Stimulated activated CD8-positive, alpha-beta memory T cell treated with anti-CD3 and anti-CD28 coated beads, Interleukin-12 subunit alpha, Interleukin-12 subunit beta, amount 100 ng/mL, for 24 hours (primary cell): Measurements from ENCODE around the gene RERE.

Source experiments
- DNase-seq: peaks from one replicate; pipeline ENCODE4 v3.0.0-alpha.2; 2020; ENCODE audit errors: extremely low read depth

Gene RERE

GRCh38 chr1:8574985-8575384, 242.5 kb downstream of the RERE start:
- no peak for DNase-seq

GRCh38 chr1:8572106-8572505, 245.3 kb downstream of the RERE start:
- DNase-seq, result no peak

GRCh38 chr1:8571200-8571984, 246.0 kb downstream of the RERE start:
- no peak for DNase-seq

DNA sequence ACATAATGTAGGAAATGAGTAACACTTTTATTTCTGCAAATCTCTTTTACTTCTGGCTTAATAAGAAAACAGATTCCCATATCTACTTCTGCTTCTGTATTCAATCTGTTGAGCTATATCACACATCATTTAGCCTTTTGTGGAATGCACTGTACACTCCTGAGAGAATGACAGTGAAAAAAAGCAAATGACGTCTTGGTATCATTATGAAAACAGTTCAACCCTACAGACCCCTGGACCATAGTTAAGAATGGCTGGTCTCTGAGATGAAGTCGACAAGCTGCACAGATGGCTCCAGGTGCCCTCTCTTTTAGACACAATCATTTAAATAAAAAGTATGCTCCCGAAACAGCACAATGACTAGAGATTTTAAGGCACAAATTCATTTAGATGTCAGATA, 247.0 kb downstream of the RERE start:
- no peak for DNase-seq

GRCh38 chr1:8569242-8569641, 248.2 kb downstream of the RERE start:
- DNase-seq, result no peak

DNA sequence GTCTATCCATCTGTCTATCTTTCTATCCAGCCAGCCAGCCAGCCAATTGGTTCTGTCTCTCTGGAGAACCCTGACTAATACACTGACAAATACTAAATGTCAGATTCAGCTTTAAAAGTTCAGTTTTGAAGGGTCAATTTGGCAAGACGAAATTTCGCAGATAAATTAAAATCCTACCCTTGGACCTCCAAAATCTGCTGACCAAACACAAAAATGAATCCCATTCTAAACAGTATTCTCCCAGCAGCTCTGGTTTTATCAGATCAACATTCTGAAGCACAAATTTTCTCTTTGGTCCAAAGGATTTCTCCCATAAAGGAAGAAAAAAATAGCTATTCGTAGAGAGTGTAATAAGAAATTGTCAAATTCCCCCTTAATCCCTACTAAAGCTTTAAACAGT, 248.6 kb downstream of the RERE start:
- no peak for DNase-seq

- DNase-seq, result no peak
These were observed 250.3 kb downstream of the RERE start for GRCh38 chr1:8567146-8567545.

DNA sequence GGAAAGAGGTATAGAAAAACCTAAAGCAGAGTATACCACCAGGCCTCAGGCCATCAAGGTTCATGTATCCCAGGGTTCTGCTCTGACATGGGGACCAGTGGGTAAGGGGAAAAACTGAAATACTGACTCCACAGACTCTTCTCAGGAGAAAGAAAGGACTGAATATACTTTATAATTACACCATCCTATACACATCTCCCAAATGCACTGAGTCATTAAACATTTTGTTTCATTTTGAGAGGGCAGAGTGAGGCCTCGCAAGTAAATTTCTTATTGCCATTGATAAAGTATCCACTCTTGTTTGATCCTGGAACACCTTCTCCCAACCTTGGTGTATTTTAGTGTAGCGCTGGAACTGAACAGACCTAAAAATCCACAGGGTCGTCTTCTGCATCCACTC, 251.6 kb downstream of the RERE start:
- DNase-seq, result no peak

GRCh38 chr1:8563944-8564537, 253.4 kb downstream of the RERE start:
- DNase-seq, result no peak

GRCh38 chr1:8562881-8563865, 254.3 kb downstream of the RERE start:
- DNase-seq, result no peak

GRCh38 chr1:8562222-8562621, 255.2 kb downstream of the RERE start:
- DNase-seq, result no peak

GRCh38 chr1:8560611-8561544, 256.6 kb downstream of the RERE start:
- no peak for DNase-seq

DNA sequence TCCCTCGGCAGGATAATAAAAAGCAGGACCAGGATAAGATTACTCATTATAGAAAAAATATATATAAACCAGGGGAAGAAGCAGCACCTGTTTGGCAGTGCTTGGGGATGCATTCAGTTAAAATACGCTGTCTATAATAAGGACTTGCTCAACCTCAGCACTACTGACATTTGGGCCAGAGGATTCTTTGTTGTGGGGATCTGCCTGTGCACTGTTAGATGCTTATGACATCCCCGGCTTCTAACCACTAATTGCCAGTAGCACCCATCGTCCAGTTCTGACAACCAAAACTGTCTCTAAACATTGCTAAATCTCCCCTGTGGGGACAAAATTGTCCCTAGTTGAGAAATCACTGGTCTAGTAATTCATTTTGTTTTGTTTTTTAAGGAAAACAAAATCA, 257.4 kb downstream of the RERE start:
- DNase-seq, result no peak

DNA sequence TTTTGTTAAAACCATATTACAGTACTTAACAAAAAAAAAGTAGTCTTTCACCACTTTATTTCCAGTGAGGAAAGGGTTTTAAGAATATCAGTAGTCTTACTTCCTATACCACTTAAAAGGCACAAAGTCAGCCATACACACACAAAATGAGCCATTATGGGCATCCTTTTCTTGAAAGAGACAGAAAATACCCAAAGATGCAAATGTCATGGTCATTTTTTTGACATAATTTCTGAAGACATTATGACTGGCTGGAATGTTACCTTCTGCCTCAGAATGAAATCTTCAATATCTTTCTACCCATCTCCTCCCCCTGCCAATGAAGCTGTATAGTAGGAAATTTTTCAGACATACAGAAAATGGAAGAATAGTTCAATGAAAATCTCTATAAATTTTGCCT, 261.9 kb downstream of the RERE start:
- DNase-seq, result no peak

- no peak for DNase-seq
These were observed 262.4 kb downstream of the RERE start for GRCh38 chr1:8554956-8555534.

DNA sequence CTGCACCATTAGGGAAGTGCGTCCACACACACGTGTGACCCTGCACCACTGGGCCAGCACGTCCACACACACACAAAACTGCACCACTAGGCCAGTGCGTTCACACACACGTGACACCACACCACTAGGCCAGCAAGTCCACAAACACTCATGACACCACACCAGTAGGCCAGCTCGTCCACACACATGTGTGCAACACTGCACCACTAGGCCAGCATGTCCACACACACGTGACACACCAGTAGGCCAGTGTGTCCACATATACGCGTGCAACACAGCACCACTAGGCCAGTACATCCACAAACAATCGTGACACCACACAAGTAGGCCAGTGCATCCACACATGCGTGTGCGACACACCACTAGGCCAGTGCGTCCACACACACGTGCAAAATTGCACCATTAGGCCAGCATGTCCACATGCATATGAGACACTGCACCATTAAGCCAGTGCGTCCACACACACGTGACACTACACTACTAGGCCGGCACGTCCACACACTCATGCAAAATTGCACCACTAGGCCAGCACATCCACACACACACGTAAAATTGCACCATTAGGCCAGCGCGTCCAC, 264.5 kb downstream of the RERE start:
- no peak for DNase-seq

- no peak for DNase-seq
These were observed 265.6 kb downstream of the RERE start for GRCh38 chr1:8551613-8552489.

DNA sequence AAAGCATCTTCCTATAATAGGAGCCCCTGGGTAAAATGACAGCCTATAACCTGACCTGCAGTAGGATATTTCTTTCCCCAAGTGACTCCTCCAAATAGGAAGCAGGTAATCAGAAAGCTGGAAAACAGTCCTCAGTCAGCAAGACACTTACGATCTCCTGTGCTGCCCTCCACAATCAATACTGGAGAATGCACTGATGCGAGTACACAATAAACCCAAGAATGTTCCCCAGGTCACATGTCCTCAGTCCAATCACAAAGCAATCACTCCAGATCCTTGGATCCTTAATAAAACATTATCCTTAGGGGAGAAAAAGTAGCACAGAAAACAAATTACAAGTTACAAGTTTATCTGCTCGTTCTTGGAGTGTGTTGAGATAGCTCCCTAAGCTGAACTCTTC, 266.4 kb downstream of the RERE start:
- no peak for DNase-seq

- DNase-seq, result no peak
These were observed 269.6 kb downstream of the RERE start for GRCh38 chr1:8547791-8548190.

DNA sequence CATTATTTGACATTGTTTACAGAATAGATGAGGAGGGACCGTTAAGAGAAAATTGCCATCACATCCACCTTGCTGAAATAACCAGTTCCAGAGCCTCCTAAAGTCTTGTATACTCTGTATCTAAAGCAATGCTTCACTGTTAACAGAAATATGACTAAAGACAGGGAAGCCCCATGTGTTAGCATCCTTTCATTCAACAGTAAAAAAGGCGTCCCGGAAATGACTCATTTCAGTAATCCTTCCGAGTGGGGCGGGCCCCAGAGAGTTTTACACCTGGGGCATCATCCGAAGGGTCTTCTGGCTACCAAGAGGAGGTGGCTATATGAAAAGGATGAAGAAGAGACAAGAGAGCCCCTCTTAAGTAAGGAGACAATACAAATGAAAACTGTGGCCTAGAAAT, 272.4 kb downstream of the RERE start:
- no peak for DNase-seq
